Measurements from ENCODE around the gene DENND6B. TPM values are rescaled to one million over a fixed set of nuclear protein-coding genes. Genes with fewer than 3 reads are reported as not detected.

The DENND6B gene
- total RNA-seq, 1 donor from 2014 or later, result 7.5 TPM

DNA sequence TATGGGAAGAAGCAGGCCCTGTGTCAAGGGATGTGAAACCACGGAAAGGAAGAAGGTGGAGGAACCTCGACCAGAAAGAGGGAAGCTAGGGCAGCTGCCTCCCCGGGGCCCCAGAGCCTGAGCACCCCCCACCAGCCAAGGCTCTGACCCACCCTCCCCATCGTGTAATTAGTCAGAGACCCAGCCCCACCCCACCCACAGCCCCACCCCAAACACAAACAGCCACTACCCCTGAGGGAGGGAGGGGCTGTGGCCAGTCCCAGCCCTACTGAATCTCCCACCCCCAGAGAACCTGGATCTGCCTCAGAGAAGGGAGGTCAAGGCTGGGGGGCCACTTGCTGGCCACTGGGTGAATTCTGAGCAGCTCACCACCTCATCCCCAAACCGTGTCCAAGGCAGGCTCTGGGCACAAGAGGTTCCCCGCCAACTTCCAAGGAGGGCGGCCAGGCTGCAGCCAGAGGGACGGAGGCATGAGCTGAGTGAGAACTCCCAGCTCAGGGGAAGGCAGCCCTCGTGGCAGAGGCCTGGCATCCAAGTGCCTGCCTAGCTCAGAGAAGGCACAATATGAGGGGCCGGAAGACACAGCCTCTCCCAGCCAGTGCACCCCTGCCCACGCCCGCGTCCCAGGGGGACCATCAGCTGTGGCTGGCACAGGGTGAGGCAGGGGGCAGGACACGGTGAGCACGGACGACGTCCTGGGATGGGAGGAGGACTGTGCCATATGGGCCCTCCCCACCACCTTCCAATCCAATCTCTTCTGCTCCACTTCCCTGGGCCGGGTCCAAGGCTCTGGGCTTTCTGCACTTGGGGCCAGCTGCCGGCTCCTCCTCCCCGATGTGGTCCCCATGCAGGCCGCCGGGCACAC is 22.1 kb downstream of the DENND6B start:
- DNase-seq, result peak; percentile 69

DNA sequence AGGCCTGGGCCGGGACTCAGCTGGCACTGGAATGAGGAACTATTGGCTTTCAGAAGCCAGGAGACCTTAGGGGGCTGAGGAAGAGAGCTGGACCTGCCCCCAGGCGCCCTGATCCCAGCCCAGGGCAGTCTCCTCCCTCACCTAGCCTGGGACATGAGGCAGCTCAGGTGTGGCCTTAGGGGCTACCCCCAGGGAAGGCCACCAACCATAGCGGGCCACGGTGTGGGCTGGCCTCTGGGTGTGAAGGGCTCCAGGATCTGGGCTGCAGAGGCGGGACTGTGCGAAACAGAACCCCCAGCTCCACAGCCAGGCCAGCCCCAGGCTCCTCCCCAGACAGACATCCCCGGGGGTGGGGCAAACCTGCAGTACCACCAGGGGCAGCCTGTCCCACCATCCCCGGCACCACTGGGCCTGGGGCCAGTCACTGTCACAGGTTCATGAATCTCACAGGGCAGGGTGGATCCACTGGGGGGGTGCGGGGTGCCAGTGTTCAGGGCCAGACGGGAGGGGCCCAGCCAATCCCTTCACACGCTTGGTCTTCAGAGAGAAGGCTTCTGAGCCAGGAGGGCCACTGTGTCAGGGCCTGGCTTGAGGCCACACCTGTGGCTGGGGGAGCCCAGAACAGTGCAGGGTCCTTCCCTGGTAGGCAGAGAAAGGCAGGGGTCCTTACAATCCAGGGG is 22.8 kb downstream of the DENND6B start:
- peak; percentile 46 for DNase-seq

DNA sequence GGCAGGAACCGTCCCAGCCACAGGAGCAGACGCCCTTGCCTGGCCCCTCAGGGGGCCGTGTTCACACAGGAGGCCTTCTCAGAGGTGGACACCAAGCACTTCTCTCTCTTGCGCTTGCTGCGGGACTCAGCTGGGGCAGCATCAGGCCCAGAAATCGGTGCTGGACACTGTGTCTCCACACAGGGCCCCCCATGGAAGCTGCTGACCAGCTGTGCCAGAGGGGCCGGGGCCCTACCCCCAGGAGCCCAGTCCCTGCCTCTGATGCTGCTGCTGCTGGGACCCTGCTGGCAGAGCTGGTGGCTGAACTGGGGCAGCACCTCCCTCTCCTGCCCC is 23.3 kb downstream of the DENND6B start:
- no peak for DNase-seq

GRCh38 chr22:50302564-50302963 is 24.2 kb downstream of the DENND6B start:
- peak; percentile 85 for DNase-seq

- DNase-seq, result peak; percentile 51
Observed at GRCh38 chr22:50302041-50302541, 24.7 kb downstream of the DENND6B start.

DNA sequence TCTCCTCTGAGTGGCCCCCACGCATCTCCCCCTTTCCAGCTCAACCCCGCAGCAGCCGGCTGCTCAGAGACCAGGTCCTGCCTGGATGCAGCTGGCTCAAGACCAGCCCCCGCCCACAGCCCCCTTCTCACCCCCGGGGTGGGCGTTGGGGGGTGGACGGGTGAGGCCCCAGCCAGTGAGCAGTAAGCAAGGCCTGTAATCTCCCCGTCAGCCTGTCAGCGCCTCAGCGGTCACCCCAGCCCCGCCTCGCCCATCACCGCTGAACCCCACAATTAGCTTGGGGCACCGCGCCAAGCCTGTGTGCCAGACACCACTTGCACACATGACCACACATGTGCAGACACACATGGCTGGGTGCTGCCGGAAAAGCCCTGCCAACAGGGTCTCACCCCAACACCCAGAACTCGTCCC is 25.2 kb downstream of the DENND6B start:
- DNase-seq, result peak; percentile 59

DNA sequence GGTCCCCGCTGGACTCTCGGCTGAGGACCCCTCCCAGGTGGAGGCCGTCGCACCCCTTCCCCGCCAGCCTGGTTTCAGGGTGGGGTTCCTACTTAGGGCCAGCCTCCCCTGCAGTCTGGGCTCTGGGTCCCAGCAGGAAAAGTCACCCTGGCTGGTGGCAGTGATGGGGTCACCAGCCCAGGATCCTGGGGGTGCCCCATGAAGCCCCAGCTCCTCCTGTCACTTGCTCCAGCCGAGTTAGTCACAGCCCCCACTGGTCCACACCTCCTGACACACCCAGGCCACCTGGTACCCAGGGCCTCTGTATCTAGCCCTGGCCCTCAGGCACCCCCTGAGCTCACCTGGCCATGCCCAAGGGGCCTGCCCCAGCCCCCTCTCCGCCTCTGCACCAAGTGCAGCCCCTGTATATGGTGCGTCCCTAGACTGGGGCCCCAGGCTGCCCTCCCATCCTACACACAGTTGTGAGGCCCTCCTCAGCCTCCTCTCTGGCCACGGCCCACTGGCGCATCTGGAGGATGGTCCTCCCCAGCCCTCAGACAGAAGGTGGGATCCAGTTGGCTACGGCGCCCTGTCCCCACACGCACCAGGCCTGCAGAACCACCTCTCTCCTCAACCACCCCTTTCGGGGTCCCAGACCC is 26.1 kb downstream of the DENND6B start:
- DNase-seq, result no peak

- DNase-seq, result no peak
Observed at GRCh38 chr22:50299785-50300619, 26.8 kb downstream of the DENND6B start.

GRCh38 chr22:50298937-50299784 is 27.7 kb downstream of the DENND6B start:
- peak; percentile 49 for DNase-seq

DNA sequence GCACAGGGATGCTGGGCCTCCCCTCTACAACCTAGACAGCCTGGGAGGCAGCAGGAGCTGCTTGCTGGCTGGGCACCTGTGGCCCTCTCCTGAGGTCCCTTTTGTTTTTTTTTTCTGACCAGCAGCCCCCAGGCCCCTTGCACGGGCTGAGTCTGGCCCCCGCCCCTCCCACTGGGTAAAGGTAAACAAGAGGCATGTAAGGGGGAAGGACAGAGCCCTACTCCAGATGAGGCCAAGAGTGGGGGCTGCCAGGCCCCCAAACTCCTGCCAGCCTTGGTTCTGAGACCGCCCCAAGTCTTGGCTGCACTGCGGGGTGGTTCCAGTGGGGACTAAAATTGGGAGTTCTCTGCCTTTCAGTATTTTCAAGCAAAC is 28.6 kb downstream of the DENND6B start:
- no peak for DNase-seq

GRCh38 chr22:50297510-50298265 is 29.1 kb downstream of the DENND6B start:
- no peak for DNase-seq

- DNase-seq, result no peak
Observed at GRCh38 chr22:50296658-50297490, 29.9 kb downstream of the DENND6B start.

DNA sequence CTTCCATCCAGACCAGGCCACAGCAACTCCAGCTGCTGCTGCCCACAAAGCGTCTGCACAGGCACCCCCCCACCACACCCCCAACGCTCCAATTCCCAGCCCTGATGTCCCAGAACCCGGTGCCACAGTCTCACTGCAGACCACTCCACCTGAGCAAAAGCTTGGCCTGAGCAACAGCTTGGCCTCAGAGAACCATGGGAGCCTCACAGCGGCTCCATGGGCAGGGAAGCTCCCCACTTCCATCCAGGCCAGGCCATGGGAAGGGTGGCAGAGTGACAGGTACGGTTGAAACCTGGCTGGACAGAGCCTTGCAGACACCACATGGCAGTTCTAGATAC is 32.5 kb downstream of the DENND6B start:
- no peak for DNase-seq

DNA sequence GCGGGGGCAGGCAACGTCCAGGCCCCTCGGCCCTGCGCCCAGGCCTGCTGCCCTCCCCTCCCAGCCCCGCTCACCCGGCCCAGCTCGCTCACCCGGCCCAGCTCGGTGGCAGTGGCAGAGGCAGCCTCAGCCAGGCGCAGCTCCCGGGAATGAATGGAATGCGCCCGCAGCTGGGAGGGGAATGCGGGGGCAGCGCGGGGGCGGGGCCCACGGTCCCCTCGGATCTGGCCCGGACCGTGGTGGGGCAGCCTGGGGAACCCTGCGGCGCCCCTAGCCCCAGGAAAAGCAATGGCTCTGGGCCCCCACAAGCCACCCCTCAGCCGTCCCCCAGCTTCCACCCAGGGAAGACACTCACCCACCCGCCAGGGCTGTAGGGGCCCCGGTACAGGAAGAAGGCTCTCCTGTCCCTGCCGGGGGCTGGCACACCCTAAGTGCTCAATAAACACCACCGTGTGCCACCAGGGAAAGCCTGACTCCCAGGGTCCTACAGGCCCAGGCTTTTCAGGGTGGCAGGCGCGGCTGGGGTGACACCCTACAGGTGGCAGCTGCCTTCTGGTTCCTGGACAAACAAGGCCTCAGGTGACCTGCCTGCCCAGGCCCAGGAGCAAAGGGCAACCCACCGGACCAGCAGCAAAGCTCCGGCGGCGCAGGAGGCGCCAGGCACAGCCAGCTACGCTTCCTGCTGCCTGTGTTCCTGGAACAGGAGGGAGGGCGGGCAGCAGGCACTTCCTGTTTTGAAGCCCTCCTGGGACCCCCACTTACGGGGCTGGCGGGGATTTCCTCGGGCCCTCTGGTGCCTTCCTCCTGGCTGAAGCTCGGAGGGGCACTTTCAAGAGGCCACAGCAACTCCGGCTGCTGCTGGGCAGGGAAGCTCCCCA is 33.1 kb downstream of the DENND6B start:
- DNase-seq, result peak; percentile 82

GRCh38 chr22:50292643-50293440 is 34.0 kb downstream of the DENND6B start:
- DNase-seq, result no peak

DNA sequence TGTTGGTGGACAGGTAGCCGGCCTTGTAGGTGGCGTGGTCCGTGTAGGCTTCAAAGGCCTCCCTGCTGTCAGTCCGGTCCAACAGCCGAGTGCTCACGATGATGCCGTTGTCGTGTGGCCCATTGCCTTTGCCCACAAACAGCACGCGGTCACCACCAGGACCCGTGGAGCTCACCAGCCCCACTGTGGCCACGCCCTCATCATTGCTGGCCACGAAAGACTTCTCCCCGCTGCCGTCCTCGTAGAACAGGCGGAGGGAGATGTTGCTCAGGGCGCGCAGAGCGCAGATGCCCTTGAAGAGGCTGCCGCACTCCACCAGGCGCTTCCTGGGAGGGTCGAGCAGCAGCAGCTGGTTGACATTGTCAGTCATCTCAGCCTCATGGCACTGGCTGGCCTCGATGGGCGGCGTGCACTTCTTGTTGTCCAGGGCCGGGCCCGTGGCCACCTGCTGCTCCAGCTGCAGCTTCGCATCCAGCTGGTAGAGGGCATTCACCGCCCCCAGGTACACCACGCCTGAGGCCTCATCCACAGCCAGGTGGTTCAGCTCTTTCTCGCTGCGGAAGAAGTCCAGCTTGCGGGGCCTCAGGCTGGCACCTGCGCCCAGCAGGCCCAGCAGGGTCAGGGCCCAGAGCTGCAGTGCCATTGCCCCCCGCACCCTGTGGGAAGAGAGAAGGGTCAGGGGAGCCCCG is 36.7 kb downstream of the DENND6B start:
- DNase-seq, result no peak

Data from tongue (tissue), 2 donors.